ENCODE measurements around the gene ZBTB9.

DNA sequence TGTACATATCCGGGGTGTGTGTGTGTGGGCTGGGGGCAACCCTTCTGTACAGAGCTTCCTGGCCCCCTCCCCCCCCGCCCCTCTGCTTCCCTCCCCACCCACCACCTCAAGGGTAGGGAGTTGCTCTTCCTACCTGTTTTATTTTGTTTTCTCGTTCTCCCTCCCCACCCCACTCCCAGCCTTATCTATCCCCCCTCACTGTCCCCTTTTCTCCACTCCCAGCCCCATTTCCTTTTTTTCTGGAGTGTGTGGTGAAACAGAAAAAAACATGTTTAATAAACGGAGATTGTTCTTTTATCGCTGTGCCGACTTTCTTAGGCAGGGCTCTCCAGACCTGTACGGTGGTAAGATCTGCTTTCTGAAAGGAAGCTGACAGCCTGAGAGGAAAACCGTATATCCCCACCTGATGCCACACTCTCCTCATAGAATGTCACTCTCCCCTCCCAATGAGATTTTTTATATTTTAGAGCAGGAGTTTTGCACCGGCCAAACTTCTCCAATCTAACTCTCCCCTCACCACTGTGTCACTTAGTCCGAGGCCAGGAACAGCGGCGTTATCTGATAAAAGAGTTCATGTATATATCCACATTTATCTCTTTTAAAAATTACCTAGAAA, 875 bp upstream of the ZBTB9 start:
- TF ChIP-seq CTCF (IDR thresholded peaks at IDR 0.05; ENCODE audit: low read length) (no peak), EZH2 (IDR thresholded peaks at IDR 0.05; ENCODE audit: borderline replicate concordance, low read length) (no peak)

All from OCI-LY1 (cell line).